ENCODE data around the gene CAMK2B.

The CAMK2B gene

GRCh38 chr7:44289341-44290251 lies 35.8 kb downstream of the CAMK2B start:
- DNase-seq (ENCODE audit: low spot score), result no peak
- in situ Hi-C loops (cut with MboI; ENCODE audit: low pct_unique_long_range_greater_than_20kb, low sequenced_read_pairs, unreplicated experiment), result no loop called here
- no peak for TF ChIP-seq CTCF (IDR thresholded peaks at IDR 0.05; ENCODE audit: extremely low read depth, insufficient read depth, missing control alignments)

- no peak for TF ChIP-seq CTCF (IDR thresholded peaks at IDR 0.05; ENCODE audit: extremely low read depth, insufficient read depth, missing control alignments)
- no peak for DNase-seq (ENCODE audit: low spot score)
- in situ Hi-C loops (cut with MboI; ENCODE audit: low pct_unique_long_range_greater_than_20kb, low sequenced_read_pairs, unreplicated experiment), result no loop called here
These were observed 36.5 kb downstream of the CAMK2B start for GRCh38 chr7:44288811-44289340.

GRCh38 chr7:44288381-44288685 lies 37.1 kb downstream of the CAMK2B start:
- DNase-seq (ENCODE audit: low spot score), result no peak
- in situ Hi-C loops (cut with MboI; ENCODE audit: low pct_unique_long_range_greater_than_20kb, low sequenced_read_pairs, unreplicated experiment), result no loop called here
- TF ChIP-seq CTCF (IDR thresholded peaks at IDR 0.05; ENCODE audit: extremely low read depth, insufficient read depth, missing control alignments), result no peak

GRCh38 chr7:44287488-44288380 lies 37.7 kb downstream of the CAMK2B start:
- DNase-seq (ENCODE audit: low spot score), result no peak

GRCh38 chr7:44286618-44287487 lies 38.5 kb downstream of the CAMK2B start:
- TF ChIP-seq CTCF (IDR thresholded peaks at IDR 0.05; ENCODE audit: extremely low read depth, insufficient read depth, missing control alignments), result no peak
- no peak for DNase-seq (ENCODE audit: low spot score)
- in situ Hi-C loops (cut with MboI; ENCODE audit: low pct_unique_long_range_greater_than_20kb, low sequenced_read_pairs, unreplicated experiment), result no loop called here

More at GRCh38 chr7:44287488-44288380, 37.7 kb downstream of the CAMK2B start:
- TF ChIP-seq CTCF (IDR thresholded peaks at IDR 0.05; ENCODE audit: extremely low read depth, insufficient read depth, missing control alignments), result no peak
- in situ Hi-C loops (cut with MboI; ENCODE audit: low pct_unique_long_range_greater_than_20kb, low sequenced_read_pairs, unreplicated experiment), result no loop called here

All from GM13977 (cell line).